NCI-H2081 (cell line): ENCODE measurements around the gene VSIG10L2.

Experiments used
- DNase-seq, 2 experiments: peaks; one replicate each; lab custom pipeline; 2025; lab: John Stamatoyannopoulos, UW

The VSIG10L2 gene

GRCh38 chr11:125947419-125948277 lies 1.8 kb downstream of the VSIG10L2 start:
- DNase-seq = no peak

GRCh38 chr11:125948278-125949051 lies 2.6 kb downstream of the VSIG10L2 start:
- DNase-seq = no peak

- no peak for DNase-seq
Observed at GRCh38 chr11:125949271-125950177, 3.7 kb downstream of the VSIG10L2 start.

- no peak for DNase-seq
Observed at GRCh38 chr11:125950178-125950490, 4.3 kb downstream of the VSIG10L2 start.

GRCh38 chr11:125950696-125951651 lies 5.1 kb downstream of the VSIG10L2 start:
- DNase-seq = no peak

GRCh38 chr11:125951731-125952130 lies 5.9 kb downstream of the VSIG10L2 start:
- DNase-seq = no peak

GRCh38 chr11:125952559-125952958 lies 6.7 kb downstream of the VSIG10L2 start:
- DNase-seq = no peak

GRCh38 chr11:125952973-125953372 lies 7.1 kb downstream of the VSIG10L2 start:
- DNase-seq = peak; percentile 20 to 70

GRCh38 chr11:125953401-125953935 lies 7.6 kb downstream of the VSIG10L2 start:
- DNase-seq = no peak

- no peak for DNase-seq
Observed at GRCh38 chr11:125954123-125954944, 8.5 kb downstream of the VSIG10L2 start.

- DNase-seq = no peak
Observed at GRCh38 chr11:125954945-125955640, 9.2 kb downstream of the VSIG10L2 start.

- DNase-seq = no peak
Observed at GRCh38 chr11:125955856-125956255, 10.0 kb downstream of the VSIG10L2 start.

GRCh38 chr11:125956391-125957134 lies 10.7 kb downstream of the VSIG10L2 start:
- DNase-seq = no peak

- DNase-seq = no peak
Observed at GRCh38 chr11:125957618-125958332, 11.9 kb downstream of the VSIG10L2 start.

GRCh38 chr11:125958872-125959400 lies 13.1 kb downstream of the VSIG10L2 start:
- no peak for DNase-seq

GRCh38 chr11:125959511-125959910 lies 13.7 kb downstream of the VSIG10L2 start:
- DNase-seq = no peak

GRCh38 chr11:125959931-125960330 lies 14.1 kb downstream of the VSIG10L2 start:
- DNase-seq = no peak

GRCh38 chr11:125960771-125961170 lies 14.9 kb downstream of the VSIG10L2 start:
- DNase-seq = no peak
